Skeletal muscle tissue (tissue), 4 donors: ENCODE data around the gene CD151. TPM values are rescaled to one million over a fixed set of nuclear protein-coding genes. Genes with fewer than 3 reads are reported as not detected.

ENCODE experiments used
- H3K27ac ChIP-seq: one replicate; pipeline ENCODE4 v1.7.0; 2013; ENCODE audit warnings: mild to moderate bottlenecking, low read depth, low read length, inconsistent platforms
- H3K27me3 ChIP-seq, 3 donors: one replicate each; pipeline ENCODE4 v1.7.0; 2013; ENCODE audit warnings: low read length in 3 of 3; ENCODE audit not compliant: control insufficient read depth in 3 of 3, insufficient read depth in 3 of 3
- H3K36me3 ChIP-seq, 3 donors: one replicate each; pipeline ENCODE4 v1.7.0; 2013; ENCODE audit warnings: low read length in 3 of 3; ENCODE audit not compliant: control insufficient read depth in 3 of 3, insufficient read depth in 3 of 3
- H3K4me1 ChIP-seq, 3 donors: one replicate each; pipeline ENCODE4 v1.7.0; 2013; ENCODE audit warnings: low read length in 3 of 3, mild to moderate bottlenecking in 3 of 3; ENCODE audit not compliant: control insufficient read depth in 3 of 3, insufficient read depth in 3 of 3
- H3K4me3 ChIP-seq, 3 donors: one replicate each; pipeline ENCODE4 v1.7.0; 2013; ENCODE audit warnings: low read length in 3 of 3
- H3K9ac ChIP-seq, 3 donors: one replicate each; pipeline ENCODE4 v1.7.0; 2013; ENCODE audit warnings: low read length in 3 of 3, mild to moderate bottlenecking in 3 of 3, moderate library complexity in 2 of 3, low read depth in 1 of 3
- H3K9me3 ChIP-seq, 3 donors: one replicate each; pipeline ENCODE4 v1.7.0; 2013; ENCODE audit warnings: low read length in 3 of 3; ENCODE audit not compliant: control insufficient read depth in 3 of 3
- total RNA-seq: library from RNA; depleted of rRNA; stranded (reverse); fragments of >200 nt; gene quantifications from one replicate; pipeline ENCODE4 v1.2.3, GENCODE V29; 2014
- donor health status: Osteomylitis.

The CD151 gene
- total RNA-seq, 1 donor from 2014 or later, result 94.5 TPM

DNA sequence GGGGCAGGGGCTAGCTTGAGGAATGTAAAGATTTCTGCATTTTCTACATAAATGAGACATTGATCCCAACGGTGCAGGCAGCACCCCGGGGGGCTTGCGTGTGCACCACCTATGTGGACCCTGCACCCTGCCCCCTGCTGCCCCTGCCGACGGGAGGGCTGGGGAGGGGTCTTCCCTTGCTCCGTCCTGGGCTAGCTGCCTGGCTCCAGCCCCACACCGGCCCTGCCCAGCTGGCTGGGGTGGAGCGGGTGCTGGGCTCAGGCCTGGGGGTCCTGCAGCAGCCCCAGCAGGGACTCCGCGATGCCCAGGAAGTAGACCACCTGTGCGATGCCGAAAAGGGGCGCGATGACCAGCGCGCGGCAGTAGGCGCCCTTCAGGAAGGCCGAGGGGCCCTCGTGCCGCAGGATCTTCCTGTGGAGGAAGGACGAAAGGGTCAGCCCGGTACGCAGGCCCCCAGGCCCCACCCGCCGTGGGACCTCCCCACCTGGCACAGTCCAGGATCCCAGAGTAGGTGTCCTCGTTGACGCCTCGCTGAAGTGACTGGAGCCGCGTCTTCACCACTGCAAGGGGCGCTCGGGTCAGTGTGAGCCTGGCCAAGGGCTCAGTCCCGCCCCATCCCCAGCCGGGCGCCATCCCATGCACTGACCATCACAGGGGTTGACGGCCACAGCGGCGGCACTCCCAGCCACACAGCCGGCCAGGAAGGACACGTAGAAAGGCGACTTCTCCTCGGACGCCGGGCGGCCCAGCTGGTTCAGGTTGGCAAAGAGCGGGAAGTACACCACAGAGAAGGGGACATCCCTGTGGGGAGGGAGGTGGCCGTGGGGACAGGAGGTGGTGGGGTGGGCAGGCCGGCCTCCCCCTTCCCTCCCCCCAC is 40.9 kb upstream of the CD151 start:
- Histone ChIP-seq H3K27ac (no peak overlapping the region), H3K4me1 (peaks cover 14 to 33% (median 21%) of the 10 kb centered on the region in 3 donors), H3K9ac (no peak overlapping the region), H3K9me3 (no peaks in the 10 kb centered on the region), H3K27me3 (peaks cover 33 to 59% (median 56%) of the 10 kb centered on the region in 3 donors), H3K4me3 (no peak overlapping the region), H3K36me3 (no peaks in the 10 kb centered on the region)

DNA sequence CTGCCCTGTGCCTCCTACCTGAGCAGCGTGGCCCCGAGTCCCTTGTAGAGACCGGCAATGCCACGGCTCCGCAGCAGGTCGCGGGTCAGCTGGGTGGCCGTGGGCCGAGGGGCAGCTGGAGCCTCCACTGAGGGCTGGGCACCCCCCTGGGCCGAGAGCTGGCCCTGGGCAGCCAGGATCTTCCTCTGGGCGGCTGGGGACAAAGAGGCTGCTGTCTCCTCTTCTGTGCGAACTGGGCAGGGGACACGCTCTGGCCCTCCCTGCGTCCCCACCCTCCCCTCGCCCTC is 40.3 kb upstream of the CD151 start:
- H3K9me3 ChIP-seq, result no peaks in the 10 kb centered on the region

DNA sequence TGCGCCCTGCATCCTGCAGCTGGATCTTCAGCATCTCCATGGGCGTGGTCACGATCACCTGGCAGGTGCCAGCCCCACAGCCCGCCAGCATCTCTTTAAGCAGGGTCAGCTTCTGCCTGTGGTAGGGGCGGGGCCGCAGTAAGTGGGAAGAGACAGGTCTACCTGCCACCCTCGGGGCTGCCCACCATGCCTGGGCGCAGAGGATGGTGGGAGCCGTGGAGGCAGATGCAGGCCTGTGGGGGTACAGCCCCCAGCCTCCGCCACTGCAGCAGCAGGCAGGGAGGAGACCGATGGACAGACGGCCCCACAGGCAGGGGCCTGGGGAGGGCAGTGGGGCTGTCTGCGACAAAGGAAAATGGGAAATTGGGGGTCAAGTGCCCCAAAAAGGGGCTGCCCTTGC is 39.9 kb upstream of the CD151 start:
- peaks cover 22 to 42% (median 30%) of the 10 kb centered on the region in 3 donors for H3K4me1 ChIP-seq
- H3K27me3 ChIP-seq, result peaks cover 26 to 56% (median 51%) of the 10 kb centered on the region in 3 donors
- no peaks in the 10 kb centered on the region for H3K9me3 ChIP-seq

More for the DNA sequence above, 40.3 kb upstream of the CD151 start:
- H3K36me3 ChIP-seq, result no peaks in the 10 kb centered on the region
- peaks cover 19 to 38% (median 27%) of the 10 kb centered on the region in 3 donors for H3K4me1 ChIP-seq
- no peak overlapping the region for H3K27ac ChIP-seq
- no peak overlapping the region for H3K9ac ChIP-seq
- no peak overlapping the region for H3K4me3 ChIP-seq
- peaks cover 29 to 58% (median 55%) of the 10 kb centered on the region in 3 donors for H3K27me3 ChIP-seq

DNA sequence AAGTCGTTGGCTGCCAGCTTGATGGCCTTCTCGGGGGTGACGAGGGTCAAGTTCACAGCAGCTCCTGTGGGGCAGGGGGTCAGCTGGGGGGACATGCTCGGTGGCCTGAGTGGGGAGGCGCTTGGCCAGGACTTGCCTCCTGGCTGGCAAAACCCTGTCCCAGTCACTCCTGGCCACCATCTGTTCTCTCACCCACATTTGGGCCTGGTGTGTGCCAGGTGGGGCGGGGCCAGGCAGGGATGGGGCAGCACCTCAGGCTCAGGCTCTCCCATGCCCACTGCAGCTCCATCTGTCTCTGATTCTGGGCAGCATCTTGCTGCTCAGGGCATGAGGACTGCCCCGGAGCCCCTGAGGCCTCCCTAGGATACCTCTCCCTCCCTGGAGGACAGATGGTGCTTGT is 39.2 kb upstream of the CD151 start:
- Histone ChIP-seq H3K27ac (no peak overlapping the region), H3K9ac (no peak overlapping the region), H3K36me3 (no peaks in the 10 kb centered on the region), H3K4me1 (peaks cover 22 to 46% (median 33%) of the 10 kb centered on the region in 3 donors), H3K9me3 (no peaks in the 10 kb centered on the region), H3K27me3 (peaks cover 20 to 52% (median 45%) of the 10 kb centered on the region in 3 donors), H3K4me3 (no peak overlapping the region)

More for the DNA sequence above, 39.9 kb upstream of the CD151 start:
- no peak overlapping the region for H3K4me3 ChIP-seq
- H3K9ac ChIP-seq, result no peak overlapping the region
- H3K36me3 ChIP-seq, result no peaks in the 10 kb centered on the region
- H3K27ac ChIP-seq, result no peak overlapping the region

DNA sequence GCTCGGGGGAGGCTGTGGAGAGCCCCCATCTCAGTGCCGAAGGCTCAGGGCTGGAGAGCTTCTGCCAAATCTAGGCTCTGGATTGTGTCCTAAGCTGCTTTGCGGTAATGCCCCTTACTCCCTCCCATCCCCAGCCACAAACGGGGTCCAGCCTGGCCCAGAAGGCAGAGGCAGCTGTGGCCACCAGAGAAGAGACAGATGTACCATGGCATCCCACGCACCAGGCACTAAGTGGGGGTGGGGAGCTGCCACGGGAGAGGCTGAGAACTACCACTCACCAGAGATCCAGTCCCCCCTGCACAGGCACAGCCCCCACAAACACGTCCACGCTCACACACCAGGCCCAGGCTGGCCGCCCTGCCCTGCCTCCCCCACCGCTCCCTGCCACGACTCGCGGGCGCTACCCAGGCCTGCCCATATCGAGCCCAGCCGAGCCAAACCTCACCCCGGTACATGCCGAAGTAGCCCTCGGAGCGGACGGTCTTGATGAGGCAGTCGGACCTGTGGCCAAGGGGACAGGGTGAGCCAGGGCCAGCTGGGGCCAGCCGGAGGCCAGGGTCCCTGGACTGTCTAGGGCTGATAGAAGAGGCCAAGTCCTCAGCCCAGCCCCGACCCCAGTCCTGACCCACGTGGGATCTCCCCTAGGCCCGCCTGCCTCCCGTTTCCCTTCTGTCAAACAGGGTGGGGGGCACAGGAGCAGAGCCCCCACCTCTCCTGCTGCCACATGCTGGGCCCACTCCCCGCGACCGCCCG is 38.6 kb upstream of the CD151 start:
- no peak overlapping the region for H3K27ac ChIP-seq
- H3K9ac ChIP-seq, result no peak overlapping the region
- peaks cover 22 to 46% (median 33%) of the 10 kb centered on the region in 3 donors for H3K4me1 ChIP-seq
- no peak overlapping the region for H3K4me3 ChIP-seq
- H3K27me3 ChIP-seq, result peaks cover 14 to 46% (median 40%) of the 10 kb centered on the region in 3 donors
- no peaks in the 10 kb centered on the region for H3K9me3 ChIP-seq
- peaks cover 0 to 2% (median 0%) of the 10 kb centered on the region in 3 donors for H3K36me3 ChIP-seq

DNA sequence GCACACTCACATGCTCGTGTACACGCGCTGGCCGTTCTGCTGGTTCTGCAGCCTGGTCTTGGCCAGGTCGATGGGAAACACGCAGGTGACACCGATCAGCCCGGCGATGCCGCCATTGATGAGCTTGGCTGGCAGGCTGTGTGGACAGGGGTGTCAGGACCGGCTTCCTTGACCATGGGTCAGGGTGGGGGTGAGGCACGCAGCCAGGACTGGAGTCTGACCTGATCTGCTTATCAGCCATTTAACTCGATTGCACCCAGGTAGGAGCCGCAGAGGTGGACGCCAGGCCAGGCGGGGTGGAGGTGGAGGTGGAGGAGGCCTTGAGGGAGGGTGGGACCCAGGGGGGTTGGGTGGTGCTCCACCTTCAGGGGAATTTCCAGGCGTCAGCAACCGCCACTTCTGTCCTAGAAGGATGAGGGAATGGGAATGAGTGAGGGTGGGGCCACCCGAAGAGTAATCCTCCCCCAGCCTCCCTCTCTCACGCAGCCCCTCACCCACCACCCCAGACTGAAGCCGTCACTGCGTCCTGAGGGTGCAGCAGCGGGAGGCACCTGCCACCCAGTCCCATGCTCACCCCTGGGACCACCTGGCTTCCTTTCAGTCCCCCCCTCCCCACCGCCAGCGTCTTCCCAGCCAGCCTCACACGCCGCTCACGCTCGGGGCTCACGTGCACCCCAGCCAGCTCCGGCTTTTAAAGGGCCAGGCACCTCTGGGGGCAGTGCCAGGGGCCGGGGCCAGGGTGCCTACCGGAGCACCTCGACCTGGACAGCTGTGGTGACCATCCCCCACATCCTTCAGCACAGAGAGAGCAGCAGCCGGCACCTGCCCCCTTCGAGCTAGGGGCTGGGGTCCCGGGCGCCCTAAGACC is 37.8 kb upstream of the CD151 start:
- H3K27ac ChIP-seq, result no peak overlapping the region

DNA sequence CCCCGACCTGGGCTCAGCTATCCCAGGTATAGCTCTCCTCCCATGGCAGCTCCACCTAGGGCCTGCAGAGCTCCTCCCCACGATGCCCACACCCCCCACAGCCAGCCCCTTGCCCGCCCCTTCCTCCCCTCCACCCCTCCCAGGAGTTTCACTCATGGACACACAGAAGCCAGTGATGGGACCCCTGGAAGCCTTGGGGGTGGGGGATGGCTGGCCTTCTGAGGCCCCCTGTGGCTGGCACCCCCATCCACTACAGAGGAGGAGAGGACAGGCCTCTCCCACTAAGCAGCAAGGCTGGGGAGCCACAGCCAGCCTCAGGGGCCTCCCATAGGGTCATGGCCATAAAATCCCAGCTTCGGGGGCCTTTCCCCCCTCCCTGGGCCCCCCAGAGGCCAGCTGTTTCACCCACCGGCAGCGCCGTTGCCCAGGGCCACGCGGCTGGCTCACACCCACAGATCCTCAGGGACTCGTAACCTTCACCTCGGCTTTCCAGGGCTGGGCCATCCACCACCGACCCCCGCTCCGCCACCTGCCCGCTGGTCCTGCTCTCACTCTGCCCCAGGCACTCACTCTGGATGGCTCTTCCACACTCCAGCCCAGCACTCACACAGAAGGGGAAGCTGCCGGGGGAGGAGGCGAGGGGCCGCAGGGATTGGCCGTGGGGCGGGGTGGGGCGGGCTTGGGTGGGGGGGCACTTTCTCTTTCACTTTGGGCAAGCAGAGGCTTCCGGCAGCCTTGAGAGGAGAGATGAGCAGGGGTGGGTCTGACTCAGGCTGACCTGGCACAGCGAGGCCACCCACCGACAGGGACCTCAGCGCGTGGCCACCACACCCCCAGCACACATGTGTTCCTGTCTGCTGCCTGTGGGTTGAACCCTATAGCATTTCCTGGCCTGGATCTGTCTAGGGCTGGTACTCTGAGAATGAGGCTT is 36.9 kb upstream of the CD151 start:
- H3K27ac ChIP-seq, result peak overlapping the region; percentile 54
- H3K9ac ChIP-seq, result peak overlapping the region; percentile 69 to 76 (median 76)
- H3K36me3 ChIP-seq, result peaks cover 1 to 18% (median 2%) of the 10 kb centered on the region in 3 donors
- peaks cover 22 to 43% (median 33%) of the 10 kb centered on the region in 3 donors for H3K4me1 ChIP-seq
- H3K4me3 ChIP-seq, result peak overlapping the region; percentile 59 to 79 (median 72)
- H3K9me3 ChIP-seq, result no peaks in the 10 kb centered on the region
- peaks cover 3 to 35% (median 32%) of the 10 kb centered on the region in 3 donors for H3K27me3 ChIP-seq

More for the DNA sequence above, 37.8 kb upstream of the CD151 start:
- Histone ChIP-seq H3K9me3 (no peaks in the 10 kb centered on the region), H3K36me3 (peaks cover 0 to 9% (median 0%) of the 10 kb centered on the region in 3 donors), H3K4me3 (no peak overlapping the region), H3K27me3 (peaks cover 8 to 40% (median 35%) of the 10 kb centered on the region in 3 donors), H3K4me1 (peaks cover 22 to 43% (median 33%) of the 10 kb centered on the region in 3 donors), H3K9ac (peak overlapping the region in 1 of 3 donors; percentile 33)

DNA sequence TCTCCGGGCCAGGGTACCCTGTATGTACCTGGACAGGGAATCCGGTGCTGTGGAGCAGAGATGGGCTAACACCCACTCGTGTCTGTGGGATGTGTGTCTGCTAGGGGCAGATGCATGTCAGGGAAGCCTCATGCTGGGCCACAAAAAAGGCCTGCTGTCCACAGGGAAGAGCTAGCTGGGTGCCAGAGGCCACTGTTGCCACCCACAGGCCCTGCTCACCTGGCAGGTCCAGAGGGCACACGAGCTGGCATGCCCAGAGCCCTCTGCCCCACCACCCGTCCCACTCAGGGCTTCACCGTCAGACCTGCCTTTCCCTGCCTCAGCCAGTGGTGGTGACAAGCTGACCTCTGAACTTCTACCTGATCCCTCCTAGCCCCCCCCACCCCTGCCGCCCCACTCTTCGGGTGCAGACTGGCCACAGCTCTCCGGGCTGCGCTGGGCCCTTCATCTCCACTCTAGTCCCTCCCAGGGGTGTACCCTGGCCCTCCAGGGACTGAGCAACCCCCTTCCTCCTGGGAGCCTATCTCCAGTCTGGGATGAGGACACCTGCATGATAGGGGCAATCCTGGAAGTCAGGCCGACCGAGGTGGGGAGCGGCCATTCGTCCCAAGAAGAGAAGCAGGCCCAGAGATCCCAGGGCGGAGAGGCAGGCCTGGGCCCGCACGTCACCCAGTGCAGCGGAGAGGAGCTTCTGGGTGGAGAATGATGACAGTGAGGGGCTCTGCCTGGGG is 36.0 kb upstream of the CD151 start:
- Histone ChIP-seq H3K4me1 (peaks cover 22 to 43% (median 33%) of the 10 kb centered on the region in 3 donors), H3K27ac (peak overlapping the region; percentile 54), H3K9ac (peak overlapping the region; percentile 69 to 76 (median 70)), H3K9me3 (no peaks in the 10 kb centered on the region), H3K4me3 (peak overlapping the region; percentile 59 to 79 (median 77)), H3K36me3 (peaks cover 2 to 24% (median 8%) of the 10 kb centered on the region in 3 donors), H3K27me3 (peaks cover 3 to 29% (median 24%) of the 10 kb centered on the region in 3 donors)
